CMK (cell line): Measurements from ENCODE around the gene LCN12.
"Not testable (repeated sequence)": the region's sequence is repeated elsewhere in the genome, so short reads cannot be mapped to it uniquely, and the experiment has no call there.

Experiments used
- DNase-seq: peaks from one replicate; pipeline ENCODE4 v3.0.0-alpha.2; 2010; ENCODE audit warnings: low read depth

LCN12 gene

GRCh38 chr9:136991993-136992818 lies 40.1 kb downstream of the LCN12 start, which contains the start of gene PAXX:
PAXX (plus strand) TSS chr9:136992422; CDS start chr9:136992444, 22 bp downstream.
- peak; percentile 85 for DNase-seq

- DNase-seq = no peak
Observed at GRCh38 chr9:136992819-136993369, 40.8 kb downstream of the LCN12 start.

GRCh38 chr9:136994180-136994887 lies 42.3 kb downstream of the LCN12 start:
- no peak for DNase-seq

- no peak for DNase-seq
Observed at GRCh38 chr9:136994888-136995230, 42.8 kb downstream of the LCN12 start.

- no peak for DNase-seq
Observed at GRCh38 chr9:136995362-136995761, 43.3 kb downstream of the LCN12 start.

GRCh38 chr9:136995772-136996311 lies 43.8 kb downstream of the LCN12 start:
- DNase-seq = no peak

GRCh38 chr9:136996361-136997292 lies 44.6 kb downstream of the LCN12 start, which contains the start of gene CLIC3:
CLIC3 (minus strand) TSS chr9:136996568; CDS start chr9:136996543, 25 bp downstream.
- peak; percentile 54 for DNase-seq

GRCh38 chr9:136997371-136997770 lies 45.3 kb downstream of the LCN12 start:
- no peak for DNase-seq

- DNase-seq = no peak
Observed at GRCh38 chr9:136997830-136998234, 45.8 kb downstream of the LCN12 start.

GRCh38 chr9:137000177-137000930 lies 48.3 kb downstream of the LCN12 start:
- DNase-seq = no peak

GRCh38 chr9:137001857-137002645 lies 50.0 kb downstream of the LCN12 start:
- no peak for DNase-seq

GRCh38 chr9:137002646-137003041 lies 50.6 kb downstream of the LCN12 start:
- no peak for DNase-seq

- DNase-seq = not testable (repeated sequence)
Observed at GRCh38 chr9:137004285-137004684, 52.2 kb downstream of the LCN12 start.
